Common myeloid progenitor, CD34-positive (primary cell): Measurements from ENCODE around the gene CDC26.

Experiments used
- CTCF ChIA-PET: fragments of 350-600 bp; sonication (Branson Sonifier 250); formaldehyde crosslinking; loops from one replicate; lab custom pipeline; 2021; ENCODE audit warnings: antibody characterized with exemption; lab: Charles Lee
- POLR2A ChIA-PET: fragments of 350-600 bp; sonication (Branson Sonifier 250); formaldehyde crosslinking; loops from one replicate; lab custom pipeline; 2021; ENCODE audit warnings: antibody characterized with exemption; lab: Charles Lee
- DNase-seq, 3 donors: peaks; one replicate each; pipeline versions ENCODE4 v3.0.0 to v3.0.0-alpha.2; 2013
- H3K27ac ChIP-seq, 2 experiments: 1 replicate in 1 of 2; 2 replicates in 1 of 2; pipeline ENCODE4 v1.7.0; 2013; ENCODE audit warnings: inconsistent platforms in 2 of 2, low read length in 2 of 2, mild to moderate bottlenecking in 2 of 2, low read depth in 1 of 2, moderate library complexity in 1 of 2; ENCODE audit not compliant: severe bottlenecking in 2 of 2, insufficient read depth in 1 of 2, poor library complexity in 1 of 2
- H3K27me3 ChIP-seq, 5 experiments: replicated peaks in 2 of 5; 1 replicate in 3 of 5; 2 replicates in 2 of 5; pipeline versions ENCODE4 v1.6.1 to v1.7.0; 2013; ENCODE audit warnings: low read length in 4 of 5, mild to moderate bottlenecking in 2 of 5, moderate library complexity in 2 of 5, inconsistent platforms in 1 of 5; ENCODE audit not compliant: insufficient read depth in 5 of 5, control insufficient read depth in 4 of 5
- H3K36me3 ChIP-seq, 4 experiments: 1 replicate in 2 of 4; 2 replicates in 2 of 4; pipeline versions ENCODE4 v1.6.1 to v1.7.0; 2013; ENCODE audit warnings: low read length in 3 of 4, control low read depth in 1 of 4, mild to moderate bottlenecking in 1 of 4; ENCODE audit not compliant: control insufficient read depth in 4 of 4, insufficient read depth in 4 of 4
- H3K4me1 ChIP-seq, 4 experiments: 1 replicate in 3 of 4; 2 replicates in 1 of 4; pipeline versions ENCODE4 v1.6.1 to v1.7.1; 2013; ENCODE audit warnings: low read length in 3 of 4, mild to moderate bottlenecking in 3 of 4, control low read depth in 1 of 4, inconsistent platforms in 1 of 4, moderate library complexity in 1 of 4; ENCODE audit not compliant: control insufficient read depth in 4 of 4, insufficient read depth in 4 of 4; ENCODE audit errors: control extremely low read depth in 1 of 4
- H3K4me3 ChIP-seq, 7 experiments: 1 replicate in 4 of 7; 2 replicates in 3 of 7; pipeline versions ENCODE4 v1.5.1 to v1.7.0; 2013; ENCODE audit warnings: mild to moderate bottlenecking in 7 of 7, low read length in 6 of 7, moderate library complexity in 6 of 7, inconsistent platforms in 2 of 7, low read depth in 2 of 7, control low read depth in 1 of 7; ENCODE audit not compliant: insufficient read depth in 4 of 7, control insufficient read depth in 1 of 7; ENCODE audit errors: extremely low read depth in 1 of 7
- H3K9me3 ChIP-seq, 5 experiments: 1 replicate in 4 of 5; 2 replicates in 1 of 5; pipeline versions ENCODE4 v1.6.1 to v1.7.1; 2013; ENCODE audit warnings: low read length in 4 of 5, mild to moderate bottlenecking in 2 of 5, inconsistent platforms in 1 of 5, low read depth in 1 of 5, moderate library complexity in 1 of 5; ENCODE audit not compliant: control insufficient read depth in 4 of 5, insufficient read depth in 2 of 5; ENCODE audit errors: control extremely low read depth in 1 of 5
- WGBS: methylation state at CpG from one replicate; pipeline ENCODE4 v1.1.5; 2013; ENCODE audit not compliant: insufficient coverage; 5-methylcytosine and 5-hydroxymethylcytosine counted together

CDC26 gene

GRCh38 chr9:113302792-113303418 is 27.5 kb upstream of the CDC26 start, which contains the start of gene RNF183:
Gene RNF183 (minus strand): TSS chr9:113303376. CDS start chr9:113298184, 5,192 bp downstream.
- no peaks in the 10 kb centered on the region for H3K27me3 ChIP-seq
- peaks cover 0 to 9% (median 8%) of the 10 kb centered on the region in 4 experiments for H3K4me1 ChIP-seq
- no peaks in the 10 kb centered on the region for H3K36me3 ChIP-seq
- no peak within 1 kb of the TSS for H3K4me3 ChIP-seq
- 98% methylated on average over 23 of the region's 25 CpGs for WGBS
- no peak for DNase-seq
- ChIA-PET CTCF (no interaction called here), POLR2A (no interaction called here)
- H3K9me3 ChIP-seq = no peaks in the 10 kb centered on the region
- H3K27ac ChIP-seq = no peak within 1 kb of the TSS

GRCh38 chr9:113301548-113301947 is 26.2 kb upstream of the CDC26 start:
- CTCF ChIA-PET = interaction anchor here (0.8 to 1.1 kb wide), 2 partner anchors 10 to 20 kb away, joined by 3 read pairs; no protein-coding TSS in a partner anchor

GRCh38 chr9:113299800-113300292 is 24.5 kb upstream of the CDC26 start:
- peak overlapping the region in 3 of 7 experiments; percentile 40 to 51 (median 42) for H3K4me3 ChIP-seq
- ChIA-PET POLR2A (no interaction called here), CTCF (interaction anchor here (0.9 to 1.9 kb wide), 5 partner anchors 8 to 102 kb away, joined by 3 to 5 read pairs (median 5); partner anchors contain the start of gene ALAD)
- no peaks in the 10 kb centered on the region for H3K27me3 ChIP-seq
- H3K4me1 ChIP-seq = peaks cover 0 to 9% (median 8%) of the 10 kb centered on the region in 4 experiments
- H3K9me3 ChIP-seq = no peaks in the 10 kb centered on the region
- H3K27ac ChIP-seq = no peak overlapping the region
- H3K36me3 ChIP-seq = no peaks in the 10 kb centered on the region
- peak; percentile 68 to 87 (median 86) for DNase-seq
- 50% methylated on average over 6 of the region's 8 CpGs for WGBS

More at GRCh38 chr9:113301548-113301947, 26.2 kb upstream of the CDC26 start:
- DNase-seq = no peak
- WGBS = 97% methylated on average over 5 of the region's 8 CpGs
- H3K4me1 ChIP-seq = peaks cover 0 to 9% (median 8%) of the 10 kb centered on the region in 4 experiments
- no peaks in the 10 kb centered on the region for H3K36me3 ChIP-seq
- POLR2A ChIA-PET = no interaction called here
- no peak overlapping the region for H3K27ac ChIP-seq
- no peaks in the 10 kb centered on the region for H3K27me3 ChIP-seq
- no peaks in the 10 kb centered on the region for H3K9me3 ChIP-seq
- H3K4me3 ChIP-seq = no peak overlapping the region

GRCh38 chr9:113298924-113299770 is 23.8 kb upstream of the CDC26 start:
- Histone ChIP-seq H3K27ac (no peak overlapping the region), H3K4me3 (no peak overlapping the region), H3K36me3 (peaks cover 0 to 2% (median 1%) of the 10 kb centered on the region in 4 experiments), H3K4me1 (peaks cover 0 to 9% (median 8%) of the 10 kb centered on the region in 4 experiments), H3K27me3 (no peaks in the 10 kb centered on the region), H3K9me3 (no peaks in the 10 kb centered on the region)
- POLR2A ChIA-PET = no interaction called here
- CTCF ChIA-PET = interaction anchor here (0.6 to 1.9 kb wide), 6 partner anchors 8 to 102 kb away, joined by 3 to 5 read pairs (median 4); partner anchors contain the start of gene ALAD
- over 99% methylated on average over 13 of the region's 15 CpGs for WGBS
- no peak for DNase-seq

GRCh38 chr9:113298311-113298710 is 22.9 kb upstream of the CDC26 start:
- no peak for DNase-seq
- no peak overlapping the region for H3K27ac ChIP-seq
- no peak overlapping the region for H3K4me3 ChIP-seq
- CTCF ChIA-PET = interaction anchor here (1.3 to 1.9 kb wide), 2 partner anchors 12 to 103 kb away, joined by 5 read pairs; partner anchors contain the start of gene ALAD
- 98% methylated on average over 8 of the region's 8 CpGs for WGBS
- POLR2A ChIA-PET = no interaction called here
- peaks cover 0 to 9% (median 8%) of the 10 kb centered on the region in 4 experiments for H3K4me1 ChIP-seq
- no peaks in the 10 kb centered on the region for H3K27me3 ChIP-seq
- H3K36me3 ChIP-seq = peaks cover 3 to 9% (median 5%) of the 10 kb centered on the region in 4 experiments
- no peaks in the 10 kb centered on the region for H3K9me3 ChIP-seq

- WGBS = 90% methylated on average over 6 of the region's 9 CpGs
- Histone ChIP-seq H3K9me3 (no peaks in the 10 kb centered on the region), H3K27me3 (no peaks in the 10 kb centered on the region), H3K36me3 (peaks cover 9 to 21% (median 14%) of the 10 kb centered on the region in 4 experiments), H3K4me3 (no peak overlapping the region), H3K4me1 (peaks cover 0 to 9% (median 8%) of the 10 kb centered on the region in 4 experiments), H3K27ac (no peak overlapping the region)
- no peak for DNase-seq
- CTCF ChIA-PET = interaction anchor here (0.6 to 1.3 kb wide), 2 partner anchors 11 to 13 kb away, joined by 3 read pairs; no protein-coding TSS in a partner anchor
- POLR2A ChIA-PET = interaction anchor here (0.6 to 0.7 kb wide), 3 partner anchors 21 to 288 kb away, joined by 3 to 4 read pairs (median 3); no protein-coding TSS in a partner anchor
These were observed 21.6 kb upstream of the CDC26 start for GRCh38 chr9:113296796-113297558.
